Body of pancreas (tissue), 4 donors: Measurements from ENCODE around the gene SRXN1. TPM values are rescaled to one million over a fixed set of nuclear protein-coding genes. Genes with fewer than 3 reads are reported as not detected.

Experiments
- ATAC-seq: fragments of 150-250 bp; one replicate; pipeline ENCODE4 v1.9.1; 2016
- DNase-seq, 4 donors: peaks; one replicate each; pipeline ENCODE4 v3.0.0-alpha.2; 2019
- H3K27ac ChIP-seq, 4 donors: fragments of 200-600 bp; sonication (generic); 1 replicate in 3 of 4; 2 replicates in 1 of 4; pipeline versions ENCODE4 v1.5.1 to v1.6.1; 2016 to 2019; ENCODE audit warnings: mild to moderate bottlenecking in 1 of 4, mixed read lengths in 1 of 4, moderate library complexity in 1 of 4
- H3K27me3 ChIP-seq, 2 donors: fragments of 200-600 bp; sonication (generic); one replicate each; pipeline ENCODE4 v1.6.0; 2016; ENCODE audit warnings: mild to moderate bottlenecking in 1 of 2
- H3K36me3 ChIP-seq, 2 donors: fragments of 200-600 bp; sonication (generic); replicated peaks in 1 of 2; 2 replicates each; pipeline ENCODE4 v1.5.1; 2016; ENCODE audit warnings: low read depth in 2 of 2; ENCODE audit not compliant: insufficient read depth in 1 of 2
- H3K4me1 ChIP-seq: fragments of 200-600 bp; sonication (generic); one replicate; pipeline ENCODE4 v1.6.0; 2016
- H3K4me3 ChIP-seq, 2 donors: fragments of 200-600 bp; sonication (generic); 1 replicate in 1 of 2; 2 replicates in 1 of 2; pipeline ENCODE4 v1.5.1; 2016 to 2019
- H3K9me3 ChIP-seq, 3 donors: fragments of 200-600 bp; sonication (generic); 1 replicate in 2 of 3; 2 replicates in 1 of 3; pipeline ENCODE4 v1.5.1; 2016
- CTCF ChIP-seq, 7 experiments: fragments of 450-650 bp in 4 of 7; fragments of 200-600 bp in 3 of 7; sonication (generic) in 3 of 7; IDR thresholded peaks; one replicate each; pipeline ENCODE4 v1.5.1; 2016 to 2019; ENCODE audit warnings: antibody characterized with exemption in 7 of 7
- POLR2A ChIP-seq, 3 donors: fragments of 450-650 bp; IDR thresholded peaks; one replicate each; pipeline ENCODE4 v1.6.1; 2016; ENCODE audit warnings: antibody characterized with exemption in 3 of 3, mild to moderate bottlenecking in 2 of 3
- WGBS, 2 donors: methylation state at CpG; one replicate each; pipeline ENCODE4 v1.1.5; 2017; 5-methylcytosine and 5-hydroxymethylcytosine counted together
- intact Hi-C: fragments of 100-400 bp; cut with DNase I; formaldehyde crosslinking; loops from one replicate; pipeline ENCODE4 v1.15.1; 2023
- total RNA-seq, 2 donors: library from RNA; depleted of rRNA; stranded (reverse); fragments of >200 nt; gene quantifications; one replicate each; pipeline ENCODE4 v1.1.0, GENCODE V29; 2016

The SRXN1 gene
- total RNA-seq, 2 donors from 2014 or later = 7.9 to 9.9 TPM

- intact Hi-C loops = no loop called here
- ATAC-seq = no peak
These were observed 32.8 kb downstream of the SRXN1 start for GRCh38 chr20:620246-620645.

GRCh38 chr20:618980-619379 lies 34.0 kb downstream of the SRXN1 start:
- no peak overlapping the region for H3K4me3 ChIP-seq
- 50 to 53% methylated on average over 5 of the region's 5 CpGs for WGBS, 2 donors
- H3K27me3 ChIP-seq = no peaks in the 10 kb centered on the region
- peaks cover 0 to 8% (median 0%) of the 10 kb centered on the region in 3 donors for H3K9me3 ChIP-seq
- intact Hi-C loops = no loop called here
- no peaks in the 10 kb centered on the region for H3K36me3 ChIP-seq
- no peaks in the 10 kb centered on the region for H3K4me1 ChIP-seq
- ATAC-seq (no peak), DNase-seq (no peak)
- no peak overlapping the region for H3K27ac ChIP-seq
- TF ChIP-seq CTCF (IDR thresholded peaks at IDR 0.05) = no peak
- TF ChIP-seq POLR2A (IDR thresholded peaks at IDR 0.05) = no peak

More at GRCh38 chr20:620246-620645, 32.8 kb downstream of the SRXN1 start:
- WGBS, 2 donors = 34 to 37% methylated on average over 7 of the region's 7 CpGs
- TF ChIP-seq POLR2A (IDR thresholded peaks at IDR 0.05) (no peak), CTCF (IDR thresholded peaks at IDR 0.05) (no peak)
- no peak for DNase-seq
- Histone ChIP-seq H3K36me3 (no peaks in the 10 kb centered on the region), H3K27me3 (no peaks in the 10 kb centered on the region), H3K9me3 (peaks cover 0 to 8% (median 0%) of the 10 kb centered on the region in 3 donors), H3K4me1 (no peaks in the 10 kb centered on the region), H3K4me3 (no peak overlapping the region), H3K27ac (no peak overlapping the region)

- DNase-seq (no peak), ATAC-seq (no peak)
- H3K9me3 ChIP-seq = peaks cover 0 to 8% (median 0%) of the 10 kb centered on the region in 3 donors
- WGBS, 2 donors = 44 to 62% methylated on average over 4 of the region's 4 CpGs
- H3K4me3 ChIP-seq = no peak overlapping the region
- no peak overlapping the region for H3K27ac ChIP-seq
- H3K36me3 ChIP-seq = no peaks in the 10 kb centered on the region
- H3K27me3 ChIP-seq = no peaks in the 10 kb centered on the region
- intact Hi-C loops = no loop called here
- TF ChIP-seq CTCF (IDR thresholded peaks at IDR 0.05) = no peak
- no peak for TF ChIP-seq POLR2A (IDR thresholded peaks at IDR 0.05)
- H3K4me1 ChIP-seq = no peaks in the 10 kb centered on the region
These were observed 34.9 kb downstream of the SRXN1 start for GRCh38 chr20:617934-618690.

- Histone ChIP-seq H3K27me3 (peaks cover 0 to 12% of the 10 kb centered on the region in 2 donors), H3K36me3 (no peaks in the 10 kb centered on the region), H3K9me3 (peaks cover 0 to 8% (median 0%) of the 10 kb centered on the region in 3 donors), H3K4me1 (no peaks in the 10 kb centered on the region), H3K4me3 (no peak overlapping the region), H3K27ac (no peak overlapping the region)
- 63 to 73% methylated on average over 4 of the region's 4 CpGs for WGBS, 2 donors
- TF ChIP-seq POLR2A (IDR thresholded peaks at IDR 0.05) (no peak), CTCF (IDR thresholded peaks at IDR 0.05) (no peak)
- DNase-seq (no peak), ATAC-seq (no peak)
- intact Hi-C loops = no loop called here
These were observed 37.5 kb downstream of the SRXN1 start for GRCh38 chr20:615514-615913.

GRCh38 chr20:611843-612185 lies 41.2 kb downstream of the SRXN1 start:
- DNase-seq (no peak), ATAC-seq (no peak)
- Histone ChIP-seq H3K4me1 (peaks cover 5% of the 10 kb centered on the region), H3K27ac (no peak overlapping the region), H3K4me3 (no peak overlapping the region), H3K27me3 (peaks cover 0 to 26% of the 10 kb centered on the region in 2 donors), H3K36me3 (no peaks in the 10 kb centered on the region), H3K9me3 (no peaks in the 10 kb centered on the region)
- TF ChIP-seq CTCF (IDR thresholded peaks at IDR 0.05) (no peak), POLR2A (IDR thresholded peaks at IDR 0.05) (no peak)
- 22 to 41% methylated on average over 8 of the region's 8 CpGs for WGBS, 2 donors
- intact Hi-C loops = no loop called here
